Neutrophil (primary cell): ENCODE results near the gene BANP.
"Not testable (repeated sequence)": the region's sequence is repeated elsewhere in the genome, so short reads cannot be mapped to it uniquely, and the experiment has no call there.

Experiments used
- H3K27ac ChIP-seq: fragments of 200-600 bp; sonication (generic); 2 replicates; pipeline ENCODE4 v1.5.1; 2016; ENCODE audit warnings: mild to moderate bottlenecking, moderate library complexity
- H3K27me3 ChIP-seq: fragments of 200-600 bp; sonication (generic); 2 replicates; pipeline ENCODE4 v1.6.0; 2016; ENCODE audit warnings: mild to moderate bottlenecking
- H3K36me3 ChIP-seq: fragments of 200-600 bp; sonication (generic); 2 replicates; pipeline ENCODE4 v1.5.1; 2017
- H3K4me1 ChIP-seq, 2 experiments: fragments of 200-600 bp in 1 of 2; sonication (generic) in 1 of 2; 1 replicate in 1 of 2; 2 replicates in 1 of 2; pipeline versions ENCODE4 v1.5.1 to v1.6.1; 2013 to 2016; ENCODE audit warnings: low read depth in 1 of 2, low read length in 1 of 2, mild to moderate bottlenecking in 1 of 2, moderate library complexity in 1 of 2; ENCODE audit not compliant: control insufficient read depth in 1 of 2, insufficient read depth in 1 of 2
- H3K4me3 ChIP-seq, 2 experiments: fragments of 200-600 bp in 1 of 2; sonication (generic) in 1 of 2; 1 replicate in 1 of 2; 2 replicates in 1 of 2; pipeline ENCODE4 v1.5.1; 2013 to 2016; ENCODE audit warnings: low read depth in 1 of 2, low read length in 1 of 2, mild to moderate bottlenecking in 1 of 2, moderate library complexity in 1 of 2
- H3K9me3 ChIP-seq: fragments of 200-600 bp; sonication (generic); 2 replicates; pipeline ENCODE4 v1.5.1; 2016
- CTCF ChIP-seq: fragments of 200-600 bp; sonication (generic); IDR thresholded peaks from 2 replicates; pipeline ENCODE4 v1.5.1; 2016; ENCODE audit warnings: antibody characterized with exemption

The BANP gene

DNA sequence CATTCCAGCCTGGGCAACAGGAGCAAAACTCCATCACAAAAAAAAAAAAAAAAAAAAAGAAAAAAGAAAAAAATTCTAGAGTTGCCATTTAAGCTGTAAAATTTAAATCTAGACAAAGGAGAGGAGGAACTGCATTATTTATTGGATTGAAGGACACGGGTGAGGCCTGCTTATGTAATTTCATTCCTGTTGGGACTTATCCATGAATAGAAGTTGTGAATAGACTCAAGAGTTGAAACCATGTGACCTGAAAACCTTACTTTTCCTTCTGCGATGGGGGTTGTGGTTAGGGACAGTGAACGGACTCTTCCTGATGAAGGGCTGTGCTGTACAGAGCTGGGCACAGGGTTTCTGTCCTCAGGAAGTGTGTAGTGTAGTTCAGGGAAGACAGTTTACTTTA, 22.5 kb downstream of the BANP start:
- Histone ChIP-seq H3K36me3 (peaks cover 22% of the 10 kb centered on the region), H3K4me3 (no peak overlapping the region)

DNA sequence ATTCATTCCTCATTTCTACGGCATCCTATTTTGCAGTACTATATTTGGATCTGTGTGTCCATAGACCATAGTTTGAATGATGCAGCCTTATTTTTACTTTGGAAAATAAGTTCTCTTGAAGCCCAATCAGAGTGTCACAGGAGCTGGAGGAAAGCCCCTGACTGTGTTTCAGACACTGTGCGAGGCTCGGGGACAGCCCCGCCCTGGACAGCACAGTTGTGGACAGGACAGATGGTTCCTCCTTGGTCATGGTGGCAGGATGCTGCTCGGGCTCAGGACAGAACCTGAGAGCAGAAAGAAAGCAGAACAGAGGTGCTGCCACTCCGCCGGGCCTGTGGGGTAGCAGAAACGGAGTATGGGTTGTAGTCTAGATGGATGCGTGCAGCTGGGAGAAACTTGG, 22.9 kb downstream of the BANP start:
- Histone ChIP-seq H3K36me3 (peaks cover 25% of the 10 kb centered on the region), H3K4me1 (peaks cover 3 to 7% of the 10 kb centered on the region in 2 experiments), H3K27me3 (no peaks in the 10 kb centered on the region), H3K4me3 (no peak overlapping the region), H3K9me3 (no peaks in the 10 kb centered on the region), H3K27ac (peak overlapping the region; percentile 28)
- TF ChIP-seq CTCF: no peak

More for the DNA sequence above, 22.5 kb downstream of the BANP start:
- Histone ChIP-seq H3K4me1 (peaks cover 3 to 7% of the 10 kb centered on the region in 2 experiments), H3K27ac (peak overlapping the region; percentile 28), H3K9me3 (no peaks in the 10 kb centered on the region), H3K27me3 (no peaks in the 10 kb centered on the region)
- no peak for TF ChIP-seq CTCF

- H3K36me3 ChIP-seq: peaks cover 37% of the 10 kb centered on the region
These were observed 25.4 kb downstream of the BANP start for GRCh38 chr16:87976665-87977064.

GRCh38 chr16:87978127-87978526, 26.9 kb downstream of the BANP start:
- Histone ChIP-seq H3K36me3 (peaks cover 52% of the 10 kb centered on the region), H3K4me3 (no peak overlapping the region), H3K27me3 (no peaks in the 10 kb centered on the region), H3K4me1 (peaks cover 3 to 7% of the 10 kb centered on the region in 2 experiments), H3K9me3 (no peaks in the 10 kb centered on the region), H3K27ac (no peak overlapping the region)
- no peak for TF ChIP-seq CTCF

More at GRCh38 chr16:87976665-87977064, 25.4 kb downstream of the BANP start:
- H3K4me3 ChIP-seq: no peak overlapping the region
- H3K9me3 ChIP-seq: no peaks in the 10 kb centered on the region
- no peak overlapping the region for H3K27ac ChIP-seq
- peaks cover 3 to 7% of the 10 kb centered on the region in 2 experiments for H3K4me1 ChIP-seq
- H3K27me3 ChIP-seq: no peaks in the 10 kb centered on the region
- no peak for TF ChIP-seq CTCF

DNA sequence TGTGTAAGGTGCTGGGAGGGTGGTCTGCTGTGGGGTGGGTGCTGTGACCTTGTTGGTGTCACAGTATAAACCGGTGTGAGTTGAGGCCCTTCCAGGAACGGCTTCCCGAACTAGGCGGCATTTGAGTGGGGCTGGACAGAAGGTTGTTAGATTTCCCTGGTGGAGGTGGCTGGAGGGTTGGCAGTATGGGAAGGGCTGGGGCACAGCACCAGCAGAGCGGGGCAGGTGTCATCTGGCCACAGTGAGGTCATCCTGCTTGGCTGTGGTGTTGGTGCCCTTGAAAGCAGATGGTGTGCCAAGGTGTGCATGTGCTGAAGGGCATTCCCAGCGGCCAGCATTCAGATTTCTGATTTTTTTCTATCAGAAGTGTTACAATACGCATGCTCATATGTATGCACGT, 28.1 kb downstream of the BANP start:
- TF ChIP-seq CTCF: no peak
- no peak overlapping the region for H3K27ac ChIP-seq
- peaks cover 62% of the 10 kb centered on the region for H3K36me3 ChIP-seq

GRCh38 chr16:87979911-87980630, 28.8 kb downstream of the BANP start:
- H3K9me3 ChIP-seq, H3K4me1 ChIP-seq, H3K4me3 ChIP-seq, H3K27me3 ChIP-seq, H3K27ac ChIP-seq: not testable (repeated sequence)
- peaks cover 67% of the 10 kb centered on the region for H3K36me3 ChIP-seq

More for the DNA sequence above, 28.1 kb downstream of the BANP start:
- Histone ChIP-seq H3K27me3 (no peaks in the 10 kb centered on the region), H3K4me1 (peaks cover 0 to under 1% of the 10 kb centered on the region in 2 experiments), H3K9me3 (no peaks in the 10 kb centered on the region), H3K4me3 (no peak overlapping the region)

DNA sequence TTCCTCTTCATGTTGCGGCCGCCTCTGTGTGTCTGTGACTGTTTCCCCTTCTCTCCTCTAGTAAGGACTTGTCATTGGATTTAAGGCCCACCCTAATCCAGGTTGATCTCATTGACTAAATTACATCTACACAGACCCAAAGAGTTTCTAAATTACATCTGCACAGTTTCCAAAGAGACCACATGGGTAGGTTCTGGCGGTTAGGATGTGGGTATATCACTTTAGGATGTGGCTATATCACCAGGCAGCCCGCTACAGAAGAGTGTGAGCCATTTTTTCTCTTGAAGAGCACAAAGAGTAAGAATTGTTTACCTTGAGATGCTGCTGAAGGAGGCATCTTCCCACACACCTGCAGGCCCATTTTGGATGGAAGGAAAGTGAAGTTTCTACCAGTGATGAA, 30.1 kb downstream of the BANP start:
- H3K27ac ChIP-seq: not testable (repeated sequence)

More for the DNA sequence above, 30.1 kb downstream of the BANP start:
- not testable (repeated sequence) for H3K4me1 ChIP-seq, H3K27me3 ChIP-seq, H3K9me3 ChIP-seq, H3K4me3 ChIP-seq
- H3K36me3 ChIP-seq: peaks cover 75% of the 10 kb centered on the region
